ENCODE results near the gene CMIP.
A peak's percentile ranks its signal among the peaks of the same experiment; 100 is the strongest.

CMIP gene

GRCh38 chr16:81554979-81555378 lies 110.4 kb downstream of the CMIP start:
- no peak for TF ChIP-seq Cebpa-rat (IDR thresholded peaks at IDR 0.05)
- H3K27ac ChIP-seq = no peak overlapping the region
- no peak overlapping the region for H3K4me2 ChIP-seq
- no peak overlapping the region for H3K4me3 ChIP-seq
- no peaks in the 10 kb centered on the region for H3K27me3 ChIP-seq
- H3K4me1 ChIP-seq = peaks cover 57 to 62% (median 58%) of the 10 kb centered on the region in 10 experiments
- no peak overlapping the region for H3K9ac ChIP-seq
- peaks cover 99 to 100% (median 100%) of the 10 kb centered on the region in 11 experiments for H4K20me1 ChIP-seq
- H3K9me3 ChIP-seq (replicated peaks in 1 of 11) = no peaks in the 10 kb centered on the region
- peaks cover 12 to 62% (median 36%) of the 10 kb centered on the region in 11 experiments; a peak in 18 of 22 replicates for H3K36me3 ChIP-seq

GRCh38 chr16:81555660-81556059 lies 111.1 kb downstream of the CMIP start:
- Histone ChIP-seq H3K27me3 (no peaks in the 10 kb centered on the region), H3K9me3 (replicated peaks in 1 of 11) (no peaks in the 10 kb centered on the region), H4K20me1 (peaks cover 96 to 100% (median 99%) of the 10 kb centered on the region in 11 experiments), H3K4me3 (no peak overlapping the region), H3K36me3 (peaks cover 12 to 59% (median 32%) of the 10 kb centered on the region in 11 experiments; a peak in 18 of 22 replicates), H3K4me1 (peaks cover 50 to 59% (median 55%) of the 10 kb centered on the region in 10 experiments), H3K4me2 (no peak overlapping the region), H3K27ac (no peak overlapping the region), H3K9ac (no peak overlapping the region)
- TF ChIP-seq Cebpa-rat (IDR thresholded peaks at IDR 0.05) = no peak

- Histone ChIP-seq H3K9ac (no peak overlapping the region), H3K9me3 (replicated peaks in 1 of 11) (no peaks in the 10 kb centered on the region), H4K20me1 (peaks cover 96 to 100% (median 99%) of the 10 kb centered on the region in 11 experiments), H3K4me3 (no peak overlapping the region), H3K4me2 (no peak overlapping the region), H3K36me3 (peaks cover 12 to 69% (median 32%) of the 10 kb centered on the region in 11 experiments; a peak in 18 of 22 replicates), H3K27me3 (no peaks in the 10 kb centered on the region), H3K27ac (no peak overlapping the region), H3K4me1 (peaks cover 39 to 56% (median 48%) of the 10 kb centered on the region in 10 experiments)
- TF ChIP-seq Cebpa-rat (IDR thresholded peaks at IDR 0.05) = no peak
Measured at GRCh38 chr16:81556715-81557284, 112.2 kb downstream of the CMIP start.

GRCh38 chr16:81558077-81558443 lies 113.5 kb downstream of the CMIP start:
- H4K20me1 ChIP-seq = peaks cover 96 to 100% (median 99%) of the 10 kb centered on the region in 11 experiments
- TF ChIP-seq Cebpa-rat (IDR thresholded peaks at IDR 0.05) = no peak
- no peak overlapping the region for H3K4me3 ChIP-seq
- peak overlapping the region in 3 of 11 experiments; percentile 11 to 30 (median 19); a peak in 3 of 22 replicates for H3K4me2 ChIP-seq
- H3K36me3 ChIP-seq = peaks cover 12 to 76% (median 37%) of the 10 kb centered on the region in 11 experiments; a peak in 19 of 22 replicates
- H3K27me3 ChIP-seq = no peaks in the 10 kb centered on the region
- H3K4me1 ChIP-seq = peaks cover 26 to 56% (median 43%) of the 10 kb centered on the region in 10 experiments
- no peak overlapping the region; a peak in 1 of 22 replicates for H3K27ac ChIP-seq
- H3K9ac ChIP-seq = no peak overlapping the region
- H3K9me3 ChIP-seq (replicated peaks in 1 of 11) = no peaks in the 10 kb centered on the region

- Histone ChIP-seq H3K27me3 (no peaks in the 10 kb centered on the region), H3K4me1 (peaks cover 21 to 53% (median 38%) of the 10 kb centered on the region in 10 experiments), H4K20me1 (peaks cover 96 to 100% (median 99%) of the 10 kb centered on the region in 11 experiments), H3K27ac (peak overlapping the region in 1 of 11 experiments; percentile 32; a peak in 1 of 22 replicates), H3K4me3 (no peak overlapping the region), H3K9ac (no peak overlapping the region), H3K36me3 (peaks cover 12 to 77% (median 41%) of the 10 kb centered on the region in 11 experiments; a peak in 19 of 22 replicates), H3K9me3 (replicated peaks in 1 of 11) (no peaks in the 10 kb centered on the region), H3K4me2 (peak overlapping the region in 5 of 11 experiments; percentile 5 to 43 (median 19); a peak in 10 of 22 replicates)
- no peak for TF ChIP-seq Cebpa-rat (IDR thresholded peaks at IDR 0.05)
Measured at GRCh38 chr16:81558444-81559175, 114.0 kb downstream of the CMIP start.

GRCh38 chr16:81560979-81561657 lies 116.5 kb downstream of the CMIP start:
- no peak overlapping the region for H3K9ac ChIP-seq
- no peak overlapping the region for H3K4me3 ChIP-seq
- no peak for TF ChIP-seq Cebpa-rat (IDR thresholded peaks at IDR 0.05)
- H3K9me3 ChIP-seq (replicated peaks in 1 of 11) = no peaks in the 10 kb centered on the region
- peaks cover 2 to 77% (median 34%) of the 10 kb centered on the region in 11 experiments; a peak in 19 of 22 replicates for H3K36me3 ChIP-seq
- H3K27ac ChIP-seq = no peak overlapping the region
- peaks cover 18 to 58% (median 34%) of the 10 kb centered on the region in 10 experiments for H3K4me1 ChIP-seq
- H3K27me3 ChIP-seq = no peaks in the 10 kb centered on the region
- H4K20me1 ChIP-seq = peaks cover 96 to 100% (median 99%) of the 10 kb centered on the region in 11 experiments
- H3K4me2 ChIP-seq = 0 out of 22 replicates have a peak overlapping the region, but pooled peaks of 2 of the 11 experiments have one; percentile 16 to 20

GRCh38 chr16:81562174-81562849 lies 117.7 kb downstream of the CMIP start:
- Histone ChIP-seq H3K4me2 (peak overlapping the region in 1 of 11 experiments; percentile 3; a peak in 1 of 22 replicates), H3K36me3 (peaks cover 6 to 79% (median 30%) of the 10 kb centered on the region in 11 experiments; a peak in 19 of 22 replicates), H3K4me1 (peaks cover 18 to 63% (median 40%) of the 10 kb centered on the region in 10 experiments), H3K9me3 (replicated peaks in 1 of 11) (no peaks in the 10 kb centered on the region), H3K27ac (no peak overlapping the region), H3K27me3 (no peaks in the 10 kb centered on the region), H4K20me1 (peaks cover 96 to 100% (median 99%) of the 10 kb centered on the region in 11 experiments), H3K4me3 (no peak overlapping the region), H3K9ac (no peak overlapping the region)
- no peak for TF ChIP-seq Cebpa-rat (IDR thresholded peaks at IDR 0.05)

- H3K4me2 ChIP-seq = no peak overlapping the region
- H3K9ac ChIP-seq = no peak overlapping the region
- H3K4me3 ChIP-seq = no peak overlapping the region
- no peak overlapping the region for H3K27ac ChIP-seq
- peaks cover 20 to 69% (median 45%) of the 10 kb centered on the region in 10 experiments for H3K4me1 ChIP-seq
- peaks cover 6 to 80% (median 30%) of the 10 kb centered on the region in 11 experiments; a peak in 19 of 22 replicates for H3K36me3 ChIP-seq
- H3K27me3 ChIP-seq = no peaks in the 10 kb centered on the region
- no peak for TF ChIP-seq Cebpa-rat (IDR thresholded peaks at IDR 0.05)
- H4K20me1 ChIP-seq = peaks cover 96 to 100% (median 99%) of the 10 kb centered on the region in 11 experiments
- H3K9me3 ChIP-seq (replicated peaks in 1 of 11) = no peaks in the 10 kb centered on the region
Measured at GRCh38 chr16:81562926-81563325, 118.3 kb downstream of the CMIP start.
